HG03103 (cell line): ENCODE results near the gene ATP11C.
A peak's percentile ranks its signal among the peaks of the same experiment; 100 is the strongest.
"Not testable (repeated sequence)": the region's sequence is repeated elsewhere in the genome, so short reads cannot be mapped to it uniquely, and the experiment has no call there.

Experiments used
- ATAC-seq: cut with Tn5 transposase; IDR thresholded peaks from one replicate; pipeline ENCODE4 v1.9.1; 2021; ENCODE audit warnings: low read depth; ENCODE audit not compliant: unreplicated experiment

Gene ATP11C

GRCh38 chrX:139738581-139738980 lies 194.3 kb downstream of the ATP11C start:
- ATAC-seq = no peak

DNA sequence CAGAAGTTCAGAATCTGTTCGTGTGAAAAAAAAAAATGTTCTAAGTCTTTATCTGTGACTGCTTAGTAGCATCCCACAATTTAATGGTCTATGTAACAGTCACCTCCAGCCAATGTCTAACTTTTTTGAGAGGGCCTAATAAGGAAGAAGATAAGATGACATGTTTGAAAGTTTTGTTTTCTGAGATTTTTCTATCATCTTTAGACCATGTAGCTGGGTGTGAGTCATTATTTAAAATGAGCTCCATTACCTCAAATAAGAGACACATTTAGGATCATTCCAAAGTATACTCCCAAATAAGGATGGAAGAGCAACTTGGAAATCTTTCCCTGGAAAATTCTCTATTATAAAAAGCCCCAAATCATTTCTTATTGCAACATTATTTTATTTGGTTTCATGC lies 196.7 kb downstream of the ATP11C start:
- no peak for ATAC-seq

DNA sequence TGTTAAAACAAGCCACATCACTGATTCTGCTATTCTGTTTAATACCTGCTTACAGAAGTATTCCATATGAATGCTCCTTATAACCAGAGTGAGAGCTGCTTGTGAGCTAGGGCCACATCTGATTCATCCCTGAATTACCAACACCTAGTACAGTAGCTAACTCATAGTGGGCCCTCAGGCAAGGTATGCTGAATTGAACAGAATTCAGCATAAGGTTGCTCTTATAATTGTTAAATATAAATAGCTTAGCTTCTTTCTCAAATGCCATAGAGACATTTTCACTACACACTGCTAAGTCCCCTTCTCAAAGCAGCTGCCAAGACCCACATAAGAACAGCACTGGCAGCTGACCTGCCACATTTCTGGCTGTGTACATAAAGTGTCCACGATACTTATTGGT lies 197.9 kb downstream of the ATP11C start:
- no peak for ATAC-seq

DNA sequence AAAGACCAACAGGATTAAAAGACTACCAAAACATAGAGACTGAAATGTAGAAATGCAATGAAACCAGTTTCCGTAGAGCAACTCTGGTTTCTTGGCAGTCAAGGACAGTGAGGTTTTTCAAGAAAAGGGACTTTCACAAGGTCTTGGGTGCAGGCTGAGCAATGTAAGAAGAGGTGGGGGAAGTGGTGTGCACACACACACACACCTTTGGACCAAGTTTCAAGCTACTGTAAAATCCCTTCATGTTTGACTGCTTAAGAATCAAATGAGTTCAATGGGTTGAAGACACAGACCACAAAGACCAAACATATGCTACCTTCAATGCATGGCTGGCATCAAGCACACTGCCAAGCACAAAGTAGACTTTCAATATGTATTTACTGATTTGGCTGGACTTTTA lies 207.1 kb downstream of the ATP11C start:
- ATAC-seq = peak; percentile 61

DNA sequence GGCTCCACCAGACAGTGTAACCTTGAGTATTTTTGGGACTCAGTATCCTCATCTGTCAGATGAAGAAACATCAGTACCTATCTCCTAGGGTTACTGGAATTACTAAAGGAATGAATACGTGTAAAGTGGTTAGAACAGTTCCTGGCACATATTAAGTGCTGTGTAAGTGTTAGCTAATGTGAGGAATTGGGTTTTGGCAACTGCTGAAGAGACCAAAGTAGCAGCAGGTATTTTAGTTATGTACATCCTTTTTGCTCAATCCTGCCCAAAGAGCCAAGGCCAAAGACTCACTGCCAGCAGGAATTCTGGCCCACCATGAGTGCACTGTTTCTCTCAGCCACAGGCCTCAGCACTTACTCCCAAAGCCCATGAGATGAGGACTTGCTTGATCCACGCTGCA lies 208.2 kb downstream of the ATP11C start:
- no peak for ATAC-seq

- ATAC-seq = no peak
Measured at GRCh38 chrX:139720979-139721378, 211.9 kb downstream of the ATP11C start.

DNA sequence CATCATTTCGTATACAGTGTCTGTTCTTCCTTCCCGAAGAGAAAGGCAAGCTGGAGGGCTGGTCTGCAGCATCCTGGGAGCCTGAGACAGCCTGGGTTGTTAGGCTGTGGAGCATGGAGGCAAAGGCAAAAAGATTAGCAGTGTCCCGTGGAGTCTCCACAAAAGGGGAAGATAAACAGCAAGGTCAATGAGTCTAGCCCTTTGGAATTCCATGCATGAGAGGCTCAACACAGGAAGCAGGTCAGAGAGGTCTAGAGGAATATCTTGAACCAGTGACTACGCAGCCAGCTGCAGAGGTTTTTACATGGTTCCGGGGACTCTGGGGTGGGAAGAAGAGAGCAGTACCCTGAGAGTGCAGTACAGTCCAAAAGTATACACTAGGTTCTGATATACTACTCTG lies 212.7 kb downstream of the ATP11C start:
- ATAC-seq = no peak

GRCh38 chrX:139708067-139708466 lies 224.8 kb downstream of the ATP11C start, which contains the start of gene MCF2:
MCF2 (minus strand) TSS chrX:139708167; CDS start chrX:139651744, 56,423 bp downstream.
- ATAC-seq = no peak

GRCh38 chrX:139702658-139703057 lies 230.2 kb downstream of the ATP11C start:
- no peak for ATAC-seq

GRCh38 chrX:139692908-139693307 lies 239.9 kb downstream of the ATP11C start:
- no peak for ATAC-seq

DNA sequence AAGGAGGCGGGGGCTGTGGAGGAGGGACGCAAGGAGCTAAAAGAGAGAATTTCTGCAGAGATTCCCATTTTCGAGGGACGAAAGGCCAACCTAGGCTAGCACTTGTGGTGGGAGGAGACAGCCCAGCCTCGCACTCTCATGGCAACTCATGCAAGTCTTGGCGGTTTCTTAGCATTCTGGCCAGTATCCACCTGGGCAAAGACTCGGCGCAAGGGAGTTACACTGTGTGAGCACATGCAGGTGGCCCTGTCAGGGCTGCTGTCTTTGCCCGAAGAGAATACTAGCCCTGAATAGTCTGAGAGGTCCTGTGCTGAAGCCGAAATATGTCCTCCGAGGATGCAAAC lies 240.4 kb downstream of the ATP11C start:
- no peak for ATAC-seq

GRCh38 chrX:139691843-139692505 lies 240.9 kb downstream of the ATP11C start:
- no peak for ATAC-seq

DNA sequence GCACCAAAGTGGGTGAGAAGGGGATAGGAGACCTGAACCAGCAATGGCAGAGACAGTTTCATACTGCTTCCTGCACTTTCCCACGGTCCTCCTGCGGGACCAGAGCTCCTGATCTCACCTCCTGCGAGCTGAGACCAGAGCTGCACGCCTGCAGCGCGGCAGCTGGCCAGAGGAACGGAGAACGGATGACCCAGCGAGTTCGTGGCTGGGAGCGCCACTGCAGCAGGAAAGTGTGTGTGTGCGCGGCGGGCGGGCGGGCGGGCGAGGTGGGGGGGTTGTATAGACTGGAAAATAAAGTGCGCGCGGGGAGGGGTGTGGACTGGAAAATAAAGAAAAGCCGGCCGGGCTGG lies 241.4 kb downstream of the ATP11C start:
- ATAC-seq = no peak

- not testable (repeated sequence) for ATAC-seq
Measured at GRCh38 chrX:139685175-139685574, 247.7 kb downstream of the ATP11C start.

- no peak for ATAC-seq
Measured at GRCh38 chrX:139680356-139680755, 252.5 kb downstream of the ATP11C start.
